Spleen (tissue), 11 donors: ENCODE data around the gene UNC50. TPM values are rescaled to one million over a fixed set of nuclear protein-coding genes. Genes with fewer than 3 reads are reported as not detected.

Experiments
- DNase-seq: peaks from one replicate; pipeline ENCODE4 v3.0.0-alpha.2; 2020
- H3K27ac ChIP-seq, 8 donors: fragments of 200-600 bp; sonication (generic) in 7 of 8; 1 replicate in 4 of 8; 2 replicates in 4 of 8; pipeline versions ENCODE4 v1.5.0 to v1.8.0; 2016 to 2021; ENCODE audit warnings: inconsistent platforms in 4 of 8, mild to moderate bottlenecking in 4 of 8, moderate library complexity in 1 of 8
- H3K27me3 ChIP-seq, 7 donors: fragments of 200-600 bp; sonication (generic) in 6 of 7; replicated peaks in 1 of 7; 1 replicate in 4 of 7; 2 replicates in 3 of 7; pipeline versions ENCODE4 v1.5.0 to v1.8.0; 2016 to 2021; ENCODE audit warnings: inconsistent platforms in 3 of 7, mild to moderate bottlenecking in 1 of 7
- H3K36me3 ChIP-seq, 6 donors: fragments of 200-600 bp; sonication (generic) in 5 of 6; 1 replicate in 4 of 6; 2 replicates in 2 of 6; pipeline versions ENCODE4 v1.5.0 to v1.8.0; 2016 to 2021; ENCODE audit warnings: inconsistent platforms in 2 of 6
- H3K4me1 ChIP-seq, 6 donors: fragments of 200-600 bp; sonication (generic) in 5 of 6; 1 replicate in 3 of 6; 2 replicates in 3 of 6; pipeline versions ENCODE4 v1.5.0 to v1.8.0; 2016 to 2021; ENCODE audit warnings: inconsistent platforms in 3 of 6
- H3K4me3 ChIP-seq, 8 donors: fragments of 200-600 bp; sonication (generic) in 7 of 8; 1 replicate in 4 of 8; 2 replicates in 4 of 8; pipeline versions ENCODE4 v1.5.0 to v1.8.0; 2016 to 2021; ENCODE audit warnings: inconsistent platforms in 4 of 8, mild to moderate bottlenecking in 4 of 8, moderate library complexity in 2 of 8
- H3K9me3 ChIP-seq, 8 donors: fragments of 200-600 bp; sonication (generic) in 7 of 8; 1 replicate in 4 of 8; 2 replicates in 4 of 8; pipeline versions ENCODE4 v1.5.0 to v1.8.0; 2016 to 2021; ENCODE audit warnings: inconsistent platforms in 4 of 8
- POLR2A ChIP-seq, 3 donors: fragments of 450-650 bp; IDR thresholded peaks; one replicate each; pipeline ENCODE4 v1.5.1; 2017; ENCODE audit warnings: antibody characterized with exemption in 3 of 3, mild to moderate bottlenecking in 1 of 3
- POLR2AphosphoS5 ChIP-seq, 3 donors: sonication (generic); formaldehyde crosslinking; IDR thresholded peaks; one replicate each; pipeline ENCODE4 v1.5.1; 2017; ENCODE audit warnings: antibody characterized with exemption in 3 of 3
- WGBS, 5 donors: extraction: QIAGEN DNeasy Blood & Tissue Kit in 3 of 5; methylation state at CpG; one replicate each; pipeline versions ENCODE4 v1.1.5 to v1.1.7; 2013 to 2018; 5-methylcytosine and 5-hydroxymethylcytosine counted together
- intact Hi-C: fragments of 100-400 bp; cut with DNase I; formaldehyde crosslinking; loops from one replicate; pipeline ENCODE4 v1.15.0; 2023; ENCODE audit warnings: low total_unique reads
- polyA plus RNA-seq, 3 donors: library from polyadenylated mRNA; stranded (reverse); fragments of 200-250 nt; gene quantifications; one replicate each; pipeline ENCODE4 v1.2.1, GENCODE V29; 2013
- total RNA-seq, 7 donors: library from RNA; depleted of rRNA in 3 of 7; stranded (reverse); fragments of >200 nt in 3 of 7; fragmentation: NEBNext Ultra II Directional in 4 of 7; extraction: Animal tissue kit (Norgen Biotek cat#: 25700) in 4 of 7; gene quantifications; one replicate each; pipeline versions ENCODE4 v1.1.0 to v1.2.1, GENCODE V29; 2016 to 2021
- TF ChIP-seq, protein P1 (sequence below), 11 experiments: fragments of 200-600 bp in 7 of 11; fragments of 450-650 bp in 4 of 11; sonication (generic) in 4 of 11; IDR thresholded peaks in 8 of 11; conservative IDR thresholded peaks in 3 of 11; 1 replicate in 7 of 11; 2 replicates in 4 of 11; pipeline versions ENCODE4 v1.4.0 to v1.8.0; 2016 to 2021; ENCODE audit warnings: antibody characterized with exemption in 11 of 11, inconsistent platforms in 4 of 11, mild to moderate bottlenecking in 1 of 11
- donor health status: healthy with polysubstance abuse.
- donor health status: DM: no; HTN: no; CAD: no; lungs with moderate emphysema.
- donor health status: DM: no; HTN: no; CAD: no.
- donor health status: Bipolar disorder and iron deficiency.
- donor health status: healthy.
- donor health status: DM: no; HTN: no; CAD: no.
- donor health status: DM: yes; HTN: yes; CAD: no.

UNC50 gene
- total and polyA plus RNA-seq, 10 donors = 32.1 to 56.5 (median 43.3) TPM

DNA sequence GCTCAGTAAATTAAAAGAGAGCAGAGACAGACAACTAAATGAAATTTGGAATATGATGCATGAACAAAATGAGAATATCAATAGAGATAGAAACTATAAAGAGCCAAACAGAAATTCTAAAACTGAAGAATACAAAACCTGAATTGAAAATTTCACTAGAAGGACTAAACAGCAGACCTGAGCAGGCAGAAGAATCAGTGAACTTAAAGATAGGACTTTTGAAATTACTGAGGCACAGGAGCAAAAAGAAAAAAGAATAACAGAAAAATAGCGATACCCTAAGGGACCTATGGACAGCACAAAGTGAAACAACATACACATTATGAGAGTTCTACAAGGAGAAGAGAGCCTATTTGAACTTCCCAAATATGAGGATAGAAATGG is 41.6 kb downstream of the UNC50 start:
- TF ChIP-seq POLR2A (IDR thresholded peaks at IDR 0.05) (no peak), POLR2AphosphoS5 (IDR thresholded peaks at IDR 0.05) (no peak)
- TF ChIP-seq, protein P1, sequence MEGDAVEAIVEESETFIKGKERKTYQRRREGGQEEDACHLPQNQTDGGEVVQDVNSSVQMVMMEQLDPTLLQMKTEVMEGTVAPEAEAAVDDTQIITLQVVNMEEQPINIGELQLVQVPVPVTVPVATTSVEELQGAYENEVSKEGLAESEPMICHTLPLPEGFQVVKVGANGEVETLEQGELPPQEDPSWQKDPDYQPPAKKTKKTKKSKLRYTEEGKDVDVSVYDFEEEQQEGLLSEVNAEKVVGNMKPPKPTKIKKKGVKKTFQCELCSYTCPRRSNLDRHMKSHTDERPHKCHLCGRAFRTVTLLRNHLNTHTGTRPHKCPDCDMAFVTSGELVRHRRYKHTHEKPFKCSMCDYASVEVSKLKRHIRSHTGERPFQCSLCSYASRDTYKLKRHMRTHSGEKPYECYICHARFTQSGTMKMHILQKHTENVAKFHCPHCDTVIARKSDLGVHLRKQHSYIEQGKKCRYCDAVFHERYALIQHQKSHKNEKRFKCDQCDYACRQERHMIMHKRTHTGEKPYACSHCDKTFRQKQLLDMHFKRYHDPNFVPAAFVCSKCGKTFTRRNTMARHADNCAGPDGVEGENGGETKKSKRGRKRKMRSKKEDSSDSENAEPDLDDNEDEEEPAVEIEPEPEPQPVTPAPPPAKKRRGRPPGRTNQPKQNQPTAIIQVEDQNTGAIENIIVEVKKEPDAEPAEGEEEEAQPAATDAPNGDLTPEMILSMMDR (IDR thresholded peaks at IDR 0.05 in 8 of 11, conservative IDR thresholded peaks at IDR 0.05 in 3 of 11) = no peak
- H3K27me3 ChIP-seq = no peaks in the 10 kb centered on the region
- intact Hi-C loops = loop anchor here (2.0 to 10.0 kb wide), 2 partner anchors 187 to 415 kb away; no protein-coding TSS in a partner anchor
- H3K9me3 ChIP-seq = no peaks in the 10 kb centered on the region
- H3K4me3 ChIP-seq = no peak overlapping the region
- peak overlapping the region in 2 of 8 donors; percentile 23 to 30 for H3K27ac ChIP-seq
- H3K36me3 ChIP-seq = peaks cover 0 to 41% (median 8%) of the 10 kb centered on the region in 6 donors
- no peak for DNase-seq
- H3K4me1 ChIP-seq = peaks cover 0 to 47% (median 12%) of the 10 kb centered on the region in 6 donors
- 73 to 97% (median 77%) methylated on average over 1 of the region's 1 CpG for WGBS, 5 donors

DNA sequence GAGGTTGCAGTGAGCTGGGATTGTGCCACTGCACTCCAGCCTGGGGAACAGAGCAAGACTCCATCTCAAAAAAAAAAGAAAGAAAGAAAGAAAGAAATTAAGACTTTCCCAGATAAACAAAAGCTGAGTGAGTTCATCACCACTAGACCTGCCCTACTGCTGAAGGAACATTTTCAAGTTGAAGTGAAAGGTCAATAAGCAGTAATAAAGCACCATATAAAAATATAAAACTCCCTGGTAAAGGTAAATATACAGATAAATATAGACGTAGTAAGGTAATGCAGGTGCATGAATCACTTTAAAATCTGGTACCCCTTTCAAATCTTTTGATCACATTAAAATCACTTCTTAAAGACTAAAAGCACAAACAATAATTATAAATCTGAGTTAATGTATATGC is 42.6 kb downstream of the UNC50 start:
- no peak overlapping the region for H3K4me3 ChIP-seq
- intact Hi-C loops = loop anchor here (2.0 to 10.0 kb wide), 2 partner anchors 186 to 414 kb away; no protein-coding TSS in a partner anchor
- peaks cover 0 to 57% (median 17%) of the 10 kb centered on the region in 6 donors for H3K4me1 ChIP-seq
- no peak overlapping the region for H3K27ac ChIP-seq
- TF ChIP-seq, protein P1 (IDR thresholded peaks at IDR 0.05 in 8 of 11, conservative IDR thresholded peaks at IDR 0.05 in 3 of 11) = no peak
- TF ChIP-seq POLR2AphosphoS5 (IDR thresholded peaks at IDR 0.05) = no peak
- no peak for TF ChIP-seq POLR2A (IDR thresholded peaks at IDR 0.05)
- H3K27me3 ChIP-seq = no peaks in the 10 kb centered on the region
- DNase-seq = no peak
- 88 to 100% (median 93%) methylated on average over 1 of the region's 1 CpG for WGBS, 5 donors
- no peaks in the 10 kb centered on the region for H3K9me3 ChIP-seq
- H3K36me3 ChIP-seq = peaks cover 0 to 32% (median 5%) of the 10 kb centered on the region in 6 donors

DNA sequence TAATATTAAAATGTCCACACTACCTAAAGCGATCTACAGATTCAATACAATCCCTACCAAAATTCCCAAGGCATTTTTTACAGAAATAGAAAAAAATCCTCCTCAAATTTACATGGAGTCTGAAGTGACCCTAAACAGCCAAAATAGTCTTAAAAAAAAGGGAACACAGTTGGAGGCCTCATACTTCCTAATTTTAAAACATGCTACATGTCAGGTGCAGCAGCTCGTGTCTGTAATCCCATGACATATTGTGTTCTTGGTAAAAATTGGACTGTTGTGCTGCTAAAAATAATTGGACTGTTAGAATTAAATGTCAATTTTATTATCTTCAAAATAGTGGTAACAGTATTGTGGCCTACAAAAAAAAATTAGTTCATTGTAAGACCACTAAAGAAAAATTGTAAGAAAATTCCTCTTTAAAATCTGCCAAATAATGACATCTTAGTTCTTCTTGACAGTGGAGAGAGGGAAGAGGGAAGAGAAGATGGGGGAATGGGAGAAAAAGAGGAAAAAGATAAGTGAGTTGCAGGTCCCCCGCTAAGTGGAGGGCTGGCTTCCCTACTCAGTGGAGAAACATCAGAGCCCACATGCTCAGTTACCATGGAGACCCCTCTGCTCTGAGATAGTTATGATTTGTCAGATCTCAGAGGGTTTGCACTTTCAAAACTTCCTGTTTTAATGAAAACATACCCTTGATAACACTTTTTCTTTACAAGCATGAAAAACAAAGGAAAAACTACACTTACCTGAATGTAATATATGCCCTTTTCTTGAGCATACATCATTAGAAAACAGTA is 46.5 kb downstream of the UNC50 start:
- 54 to 75% (median 69%) methylated on average over 3 of the region's 3 CpGs for WGBS, 5 donors
- no peaks in the 10 kb centered on the region for H3K27me3 ChIP-seq
- H3K4me1 ChIP-seq = peaks cover 0 to 67% (median 15%) of the 10 kb centered on the region in 6 donors
- no peak for DNase-seq
- intact Hi-C loops = loop anchor here (10.0 kb wide), 1 partner anchor 410 kb away; no protein-coding TSS in a partner anchor
- H3K9me3 ChIP-seq = no peaks in the 10 kb centered on the region
- H3K36me3 ChIP-seq = peaks cover 0 to 9% (median 0%) of the 10 kb centered on the region in 6 donors
- no peak overlapping the region for H3K4me3 ChIP-seq
- TF ChIP-seq POLR2A (IDR thresholded peaks at IDR 0.05) = no peak
- TF ChIP-seq, protein P1 (IDR thresholded peaks at IDR 0.05 in 8 of 11, conservative IDR thresholded peaks at IDR 0.05 in 3 of 11) = no peak
- no peak for TF ChIP-seq POLR2AphosphoS5 (IDR thresholded peaks at IDR 0.05)
- peak overlapping the region in 6 of 8 donors; percentile 7 to 63 (median 25) for H3K27ac ChIP-seq

DNA sequence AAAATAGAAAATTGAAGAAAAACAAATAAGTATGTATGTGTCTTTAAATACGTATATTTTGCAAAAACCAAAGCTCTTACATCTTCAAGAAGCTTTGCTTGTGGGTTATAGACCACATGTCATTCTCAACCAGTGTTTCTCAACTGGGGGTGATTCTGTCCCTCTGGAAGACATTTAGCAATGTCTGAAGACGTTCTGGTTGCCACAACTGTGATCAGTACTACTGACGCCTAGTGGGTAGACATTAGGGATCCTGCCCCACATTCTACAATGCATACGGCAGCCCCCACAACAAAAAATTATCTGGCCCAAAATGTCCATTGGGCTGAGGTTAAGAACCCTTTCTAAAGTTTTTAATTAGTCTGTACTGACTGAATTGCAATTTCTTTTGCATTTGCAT is 48.4 kb downstream of the UNC50 start:
- Histone ChIP-seq H3K27me3 (no peaks in the 10 kb centered on the region), H3K9me3 (peaks cover 0 to 5% (median 0%) of the 10 kb centered on the region in 8 donors), H3K4me1 (peaks cover 0 to 69% (median 14%) of the 10 kb centered on the region in 6 donors), H3K36me3 (peaks cover 0 to 9% (median 0%) of the 10 kb centered on the region in 6 donors), H3K4me3 (no peak overlapping the region), H3K27ac (peak overlapping the region in 5 of 8 donors; percentile 6 to 65 (median 56))
- 43 to 81% (median 65%) methylated on average over 4 of the region's 4 CpGs for WGBS, 5 donors
- no peak for DNase-seq
- TF ChIP-seq, protein P1 (IDR thresholded peaks at IDR 0.05 in 8 of 11, conservative IDR thresholded peaks at IDR 0.05 in 3 of 11) = no peak
- peak in 1 of 3 donors; percentile 19 for TF ChIP-seq POLR2AphosphoS5 (IDR thresholded peaks at IDR 0.05)
- intact Hi-C loops = loop anchor here (10.0 kb wide), 1 partner anchor 408 kb away; no protein-coding TSS in a partner anchor
